HG03025 (cell line): Measurements from ENCODE around the gene PIGN.

Experiments
- ATAC-seq: cut with Tn5 transposase; IDR thresholded peaks from one replicate; pipeline ENCODE4 v1.9.1; 2021; ENCODE audit warnings: mild to moderate bottlenecking, moderate library complexity; ENCODE audit not compliant: unreplicated experiment, low FRiP score

PIGN gene

GRCh38 chr18:62023536-62023935 lies 163.3 kb downstream of the PIGN start:
- ATAC-seq = no peak

- ATAC-seq = no peak
Observed at GRCh38 chr18:62018759-62019041, 168.2 kb downstream of the PIGN start.

- ATAC-seq = no peak
Observed at GRCh38 chr18:62018034-62018758, 168.7 kb downstream of the PIGN start.

- ATAC-seq = no peak
Observed at GRCh38 chr18:62017618-62018017, 169.2 kb downstream of the PIGN start.

GRCh38 chr18:62011416-62011815 lies 175.4 kb downstream of the PIGN start:
- ATAC-seq = no peak

GRCh38 chr18:62009521-62009920 lies 177.3 kb downstream of the PIGN start:
- ATAC-seq = no peak

GRCh38 chr18:62001396-62001795 lies 185.5 kb downstream of the PIGN start:
- no peak for ATAC-seq

- no peak for ATAC-seq
Observed at GRCh38 chr18:61998957-61999356, 187.9 kb downstream of the PIGN start.

GRCh38 chr18:61998335-61998734 lies 188.5 kb downstream of the PIGN start:
- ATAC-seq = no peak

- ATAC-seq = no peak
Observed at GRCh38 chr18:61995618-61996017, 191.2 kb downstream of the PIGN start.

- no peak for ATAC-seq
Observed at GRCh38 chr18:61993831-61994230, 193.0 kb downstream of the PIGN start.

- no peak for ATAC-seq
Observed at GRCh38 chr18:61992923-61993322, 193.9 kb downstream of the PIGN start.

GRCh38 chr18:61992285-61992684 lies 194.6 kb downstream of the PIGN start:
- ATAC-seq = no peak

- ATAC-seq = no peak
Observed at GRCh38 chr18:61991836-61992235, 195.0 kb downstream of the PIGN start.

GRCh38 chr18:61991201-61991600 lies 195.7 kb downstream of the PIGN start:
- no peak for ATAC-seq
